Neutrophil (primary cell): ENCODE results near the gene ASAP3.

Experiments used
- H3K27ac ChIP-seq: fragments of 200-600 bp; sonication (generic); 2 replicates; pipeline ENCODE4 v1.5.1; 2016; ENCODE audit warnings: mild to moderate bottlenecking, moderate library complexity
- H3K27me3 ChIP-seq: fragments of 200-600 bp; sonication (generic); 2 replicates; pipeline ENCODE4 v1.6.0; 2016; ENCODE audit warnings: mild to moderate bottlenecking
- H3K36me3 ChIP-seq: fragments of 200-600 bp; sonication (generic); 2 replicates; pipeline ENCODE4 v1.5.1; 2017
- H3K4me1 ChIP-seq, 2 experiments: fragments of 200-600 bp in 1 of 2; sonication (generic) in 1 of 2; 1 replicate in 1 of 2; 2 replicates in 1 of 2; pipeline versions ENCODE4 v1.5.1 to v1.6.1; 2013 to 2016; ENCODE audit warnings: low read depth in 1 of 2, low read length in 1 of 2, mild to moderate bottlenecking in 1 of 2, moderate library complexity in 1 of 2; ENCODE audit not compliant: control insufficient read depth in 1 of 2, insufficient read depth in 1 of 2
- H3K4me3 ChIP-seq, 2 experiments: fragments of 200-600 bp in 1 of 2; sonication (generic) in 1 of 2; 1 replicate in 1 of 2; 2 replicates in 1 of 2; pipeline ENCODE4 v1.5.1; 2013 to 2016; ENCODE audit warnings: low read depth in 1 of 2, low read length in 1 of 2, mild to moderate bottlenecking in 1 of 2, moderate library complexity in 1 of 2
- H3K9me3 ChIP-seq: fragments of 200-600 bp; sonication (generic); 2 replicates; pipeline ENCODE4 v1.5.1; 2016
- CTCF ChIP-seq: fragments of 200-600 bp; sonication (generic); IDR thresholded peaks from 2 replicates; pipeline ENCODE4 v1.5.1; 2016; ENCODE audit warnings: antibody characterized with exemption

The ASAP3 gene

GRCh38 chr1:23441446-23442148, 42.4 kb downstream of the ASAP3 start:
- no peaks in the 10 kb centered on the region for H3K4me1 ChIP-seq

GRCh38 chr1:23438545-23438944, 45.4 kb downstream of the ASAP3 start:
- no peak overlapping the region for H3K27ac ChIP-seq
- H3K27me3 ChIP-seq, result peaks cover 31% of the 10 kb centered on the region
- H3K36me3 ChIP-seq, result no peaks in the 10 kb centered on the region
- no peak for TF ChIP-seq CTCF
- no peak overlapping the region for H3K4me3 ChIP-seq
- H3K9me3 ChIP-seq, result no peaks in the 10 kb centered on the region
- no peaks in the 10 kb centered on the region for H3K4me1 ChIP-seq

More at GRCh38 chr1:23441446-23442148, 42.4 kb downstream of the ASAP3 start:
- H3K9me3 ChIP-seq, result no peaks in the 10 kb centered on the region
- no peak overlapping the region for H3K27ac ChIP-seq
- H3K4me3 ChIP-seq, result no peak overlapping the region
- H3K36me3 ChIP-seq, result no peaks in the 10 kb centered on the region
- TF ChIP-seq CTCF, result no peak
- H3K27me3 ChIP-seq, result peaks cover 8% of the 10 kb centered on the region

- Histone ChIP-seq H3K4me1 (no peaks in the 10 kb centered on the region), H3K27me3 (peaks cover 42% of the 10 kb centered on the region), H3K4me3 (no peak overlapping the region), H3K27ac (no peak overlapping the region), H3K9me3 (no peaks in the 10 kb centered on the region), H3K36me3 (no peaks in the 10 kb centered on the region)
- no peak for TF ChIP-seq CTCF
These were observed 46.7 kb downstream of the ASAP3 start for GRCh38 chr1:23437355-23437664.

- no peak for TF ChIP-seq CTCF
- H3K9me3 ChIP-seq, result no peaks in the 10 kb centered on the region
- H3K27ac ChIP-seq, result no peak overlapping the region
- no peaks in the 10 kb centered on the region for H3K4me1 ChIP-seq
- no peaks in the 10 kb centered on the region for H3K36me3 ChIP-seq
- peaks cover 42% of the 10 kb centered on the region for H3K27me3 ChIP-seq
- no peak overlapping the region for H3K4me3 ChIP-seq
These were observed 47.2 kb downstream of the ASAP3 start for GRCh38 chr1:23436520-23437354.

GRCh38 chr1:23434260-23434775, 49.7 kb downstream of the ASAP3 start:
- H3K4me1 ChIP-seq, result no peaks in the 10 kb centered on the region
- no peaks in the 10 kb centered on the region for H3K36me3 ChIP-seq
- no peak overlapping the region for H3K4me3 ChIP-seq
- H3K27me3 ChIP-seq, result peaks cover 47% of the 10 kb centered on the region
- no peak overlapping the region for H3K27ac ChIP-seq
- TF ChIP-seq CTCF, result no peak
- H3K9me3 ChIP-seq, result no peaks in the 10 kb centered on the region
